Measurements from ENCODE around the gene COA7.

- TF ChIP-seq, protein P1, sequence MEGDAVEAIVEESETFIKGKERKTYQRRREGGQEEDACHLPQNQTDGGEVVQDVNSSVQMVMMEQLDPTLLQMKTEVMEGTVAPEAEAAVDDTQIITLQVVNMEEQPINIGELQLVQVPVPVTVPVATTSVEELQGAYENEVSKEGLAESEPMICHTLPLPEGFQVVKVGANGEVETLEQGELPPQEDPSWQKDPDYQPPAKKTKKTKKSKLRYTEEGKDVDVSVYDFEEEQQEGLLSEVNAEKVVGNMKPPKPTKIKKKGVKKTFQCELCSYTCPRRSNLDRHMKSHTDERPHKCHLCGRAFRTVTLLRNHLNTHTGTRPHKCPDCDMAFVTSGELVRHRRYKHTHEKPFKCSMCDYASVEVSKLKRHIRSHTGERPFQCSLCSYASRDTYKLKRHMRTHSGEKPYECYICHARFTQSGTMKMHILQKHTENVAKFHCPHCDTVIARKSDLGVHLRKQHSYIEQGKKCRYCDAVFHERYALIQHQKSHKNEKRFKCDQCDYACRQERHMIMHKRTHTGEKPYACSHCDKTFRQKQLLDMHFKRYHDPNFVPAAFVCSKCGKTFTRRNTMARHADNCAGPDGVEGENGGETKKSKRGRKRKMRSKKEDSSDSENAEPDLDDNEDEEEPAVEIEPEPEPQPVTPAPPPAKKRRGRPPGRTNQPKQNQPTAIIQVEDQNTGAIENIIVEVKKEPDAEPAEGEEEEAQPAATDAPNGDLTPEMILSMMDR (IDR thresholded peaks at IDR 0.05 in 2 of 3, conservative IDR thresholded peaks at IDR 0.05 in 1 of 3; ENCODE audit: control insufficient read depth in 2 of 3, extremely low read depth in 1 of 3, insufficient read depth in 1 of 3, low read depth in 3 of 3, low read length in 3 of 3) = no peak
- TF ChIP-seq CREM (IDR thresholded peaks at IDR 0.05; ENCODE audit: low read depth) = no peak
- TF ChIP-seq NR2C2 (IDR thresholded peaks at IDR 0.05; ENCODE audit: borderline replicate concordance, control insufficient read depth, insufficient read length, low read depth) = no peak
- no peak for TF ChIP-seq MEF2A (IDR thresholded peaks at IDR 0.05; ENCODE audit: insufficient read depth, low read depth, low read length)
- TF ChIP-seq KAT2A (conservative IDR thresholded peaks at IDR 0.05; ENCODE audit: control insufficient read depth, low read depth, low read length) = no peak
- no peak for TF ChIP-seq SIN3A (IDR thresholded peaks at IDR 0.05; ENCODE audit: low read depth, low read length)
- no peak for TF ChIP-seq POLR2A (IDR thresholded peaks at IDR 0.05; ENCODE audit: low read depth, low read length)
- TF ChIP-seq ZZZ3 (IDR thresholded peaks at IDR 0.05; ENCODE audit: control insufficient read depth, insufficient read length, low read depth) = no peak
- no peak for TF ChIP-seq USF1 (IDR thresholded peaks at IDR 0.05; ENCODE audit: borderline replicate concordance, extremely low read length, insufficient read depth, low read depth, low read length)
- no peak for TF ChIP-seq SPI1 (IDR thresholded peaks at IDR 0.05; ENCODE audit: borderline replicate concordance, insufficient read depth, low read depth, low read length)
- TF ChIP-seq, protein P2, sequence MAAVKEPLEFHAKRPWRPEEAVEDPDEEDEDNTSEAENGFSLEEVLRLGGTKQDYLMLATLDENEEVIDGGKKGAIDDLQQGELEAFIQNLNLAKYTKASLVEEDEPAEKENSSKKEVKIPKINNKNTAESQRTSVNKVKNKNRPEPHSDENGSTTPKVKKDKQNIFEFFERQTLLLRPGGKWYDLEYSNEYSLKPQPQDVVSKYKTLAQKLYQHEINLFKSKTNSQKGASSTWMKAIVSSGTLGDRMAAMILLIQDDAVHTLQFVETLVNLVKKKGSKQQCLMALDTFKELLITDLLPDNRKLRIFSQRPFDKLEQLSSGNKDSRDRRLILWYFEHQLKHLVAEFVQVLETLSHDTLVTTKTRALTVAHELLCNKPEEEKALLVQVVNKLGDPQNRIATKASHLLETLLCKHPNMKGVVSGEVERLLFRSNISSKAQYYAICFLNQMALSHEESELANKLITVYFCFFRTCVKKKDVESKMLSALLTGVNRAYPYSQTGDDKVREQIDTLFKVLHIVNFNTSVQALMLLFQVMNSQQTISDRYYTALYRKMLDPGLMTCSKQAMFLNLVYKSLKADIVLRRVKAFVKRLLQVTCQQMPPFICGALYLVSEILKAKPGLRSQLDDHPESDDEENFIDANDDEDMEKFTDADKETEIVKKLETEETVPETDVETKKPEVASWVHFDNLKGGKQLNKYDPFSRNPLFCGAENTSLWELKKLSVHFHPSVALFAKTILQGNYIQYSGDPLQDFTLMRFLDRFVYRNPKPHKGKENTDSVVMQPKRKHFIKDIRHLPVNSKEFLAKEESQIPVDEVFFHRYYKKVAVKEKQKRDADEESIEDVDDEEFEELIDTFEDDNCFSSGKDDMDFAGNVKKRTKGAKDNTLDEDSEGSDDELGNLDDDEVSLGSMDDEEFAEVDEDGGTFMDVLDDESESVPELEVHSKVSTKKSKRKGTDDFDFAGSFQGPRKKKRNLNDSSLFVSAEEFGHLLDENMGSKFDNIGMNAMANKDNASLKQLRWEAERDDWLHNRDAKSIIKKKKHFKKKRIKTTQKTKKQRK (IDR thresholded peaks at IDR 0.05; ENCODE audit: low read depth, low read length) = no peak
- TF ChIP-seq, protein P3, sequence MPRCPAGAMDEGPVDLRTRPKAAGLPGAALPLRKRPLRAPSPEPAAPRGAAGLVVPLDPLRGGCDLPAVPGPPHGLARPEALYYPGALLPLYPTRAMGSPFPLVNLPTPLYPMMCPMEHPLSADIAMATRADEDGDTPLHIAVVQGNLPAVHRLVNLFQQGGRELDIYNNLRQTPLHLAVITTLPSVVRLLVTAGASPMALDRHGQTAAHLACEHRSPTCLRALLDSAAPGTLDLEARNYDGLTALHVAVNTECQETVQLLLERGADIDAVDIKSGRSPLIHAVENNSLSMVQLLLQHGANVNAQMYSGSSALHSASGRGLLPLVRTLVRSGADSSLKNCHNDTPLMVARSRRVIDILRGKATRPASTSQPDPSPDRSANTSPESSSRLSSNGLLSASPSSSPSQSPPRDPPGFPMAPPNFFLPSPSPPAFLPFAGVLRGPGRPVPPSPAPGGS (IDR thresholded peaks at IDR 0.05; ENCODE audit: borderline replicate concordance, insufficient read depth, low read depth, low read length, poor library complexity, severe bottlenecking) = no peak
- TF ChIP-seq NFYB (IDR thresholded peaks at IDR 0.05; ENCODE audit: insufficient read depth, low read depth, low read length) = no peak
These were observed 9.9 kb upstream of the COA7 start for GRCh38 chr1:52707927-52708655.
